Neural cell (in vitro differentiated cells): Measurements from ENCODE around the gene EFTUD2.

ENCODE experiments used
- EZH2 ChIP-seq: fragments of 200-600, 300-800 bp; shearing (Covaris generic), sonication (generic); IDR thresholded peaks from 2 replicates; pipeline ENCODE4 v1.6.1; 2014; ENCODE audit warnings: antibody characterized with exemption, low read length, borderline replicate concordance, mild to moderate bottlenecking; ENCODE audit not compliant: insufficient read depth, poor library complexity, severe bottlenecking
- MXI1 ChIP-seq: fragments of 450-650 bp; conservative IDR thresholded peaks from 2 replicates; pipeline ENCODE4 v1.6.1; 2014; ENCODE audit warnings: antibody characterized with exemption, mild to moderate bottlenecking; ENCODE audit not compliant: poor library complexity, severe bottlenecking
- POLR2AphosphoS5 ChIP-seq: IDR thresholded peaks from 2 replicates; pipeline ENCODE4 v1.6.1; 2012
- RAD21 ChIP-seq: fragments of 450-650 bp; conservative IDR thresholded peaks from 2 replicates; pipeline ENCODE4 v1.6.1; 2014; ENCODE audit warnings: antibody characterized with exemption, mild to moderate bottlenecking, moderate library complexity
- TF ChIP-seq, protein P1 (sequence below): fragments of 450-650 bp; IDR thresholded peaks from 2 replicates; pipeline ENCODE4 v1.5.1; 2014; ENCODE audit warnings: antibody characterized with exemption, mild to moderate bottlenecking, moderate library complexity; ENCODE audit not compliant: poor library complexity, severe bottlenecking
- TF ChIP-seq, protein P2 (sequence below): IDR thresholded peaks from 2 replicates; pipeline ENCODE4 v1.6.1; 2012; ENCODE audit warnings: borderline replicate concordance

GRCh38 chr17:44877121-44877520, 22.1 kb downstream of the EFTUD2 start:
- TF ChIP-seq POLR2AphosphoS5: no peak
- TF ChIP-seq, protein P1, sequence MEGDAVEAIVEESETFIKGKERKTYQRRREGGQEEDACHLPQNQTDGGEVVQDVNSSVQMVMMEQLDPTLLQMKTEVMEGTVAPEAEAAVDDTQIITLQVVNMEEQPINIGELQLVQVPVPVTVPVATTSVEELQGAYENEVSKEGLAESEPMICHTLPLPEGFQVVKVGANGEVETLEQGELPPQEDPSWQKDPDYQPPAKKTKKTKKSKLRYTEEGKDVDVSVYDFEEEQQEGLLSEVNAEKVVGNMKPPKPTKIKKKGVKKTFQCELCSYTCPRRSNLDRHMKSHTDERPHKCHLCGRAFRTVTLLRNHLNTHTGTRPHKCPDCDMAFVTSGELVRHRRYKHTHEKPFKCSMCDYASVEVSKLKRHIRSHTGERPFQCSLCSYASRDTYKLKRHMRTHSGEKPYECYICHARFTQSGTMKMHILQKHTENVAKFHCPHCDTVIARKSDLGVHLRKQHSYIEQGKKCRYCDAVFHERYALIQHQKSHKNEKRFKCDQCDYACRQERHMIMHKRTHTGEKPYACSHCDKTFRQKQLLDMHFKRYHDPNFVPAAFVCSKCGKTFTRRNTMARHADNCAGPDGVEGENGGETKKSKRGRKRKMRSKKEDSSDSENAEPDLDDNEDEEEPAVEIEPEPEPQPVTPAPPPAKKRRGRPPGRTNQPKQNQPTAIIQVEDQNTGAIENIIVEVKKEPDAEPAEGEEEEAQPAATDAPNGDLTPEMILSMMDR: no peak
- no peak for TF ChIP-seq EZH2
- TF ChIP-seq, protein P2, sequence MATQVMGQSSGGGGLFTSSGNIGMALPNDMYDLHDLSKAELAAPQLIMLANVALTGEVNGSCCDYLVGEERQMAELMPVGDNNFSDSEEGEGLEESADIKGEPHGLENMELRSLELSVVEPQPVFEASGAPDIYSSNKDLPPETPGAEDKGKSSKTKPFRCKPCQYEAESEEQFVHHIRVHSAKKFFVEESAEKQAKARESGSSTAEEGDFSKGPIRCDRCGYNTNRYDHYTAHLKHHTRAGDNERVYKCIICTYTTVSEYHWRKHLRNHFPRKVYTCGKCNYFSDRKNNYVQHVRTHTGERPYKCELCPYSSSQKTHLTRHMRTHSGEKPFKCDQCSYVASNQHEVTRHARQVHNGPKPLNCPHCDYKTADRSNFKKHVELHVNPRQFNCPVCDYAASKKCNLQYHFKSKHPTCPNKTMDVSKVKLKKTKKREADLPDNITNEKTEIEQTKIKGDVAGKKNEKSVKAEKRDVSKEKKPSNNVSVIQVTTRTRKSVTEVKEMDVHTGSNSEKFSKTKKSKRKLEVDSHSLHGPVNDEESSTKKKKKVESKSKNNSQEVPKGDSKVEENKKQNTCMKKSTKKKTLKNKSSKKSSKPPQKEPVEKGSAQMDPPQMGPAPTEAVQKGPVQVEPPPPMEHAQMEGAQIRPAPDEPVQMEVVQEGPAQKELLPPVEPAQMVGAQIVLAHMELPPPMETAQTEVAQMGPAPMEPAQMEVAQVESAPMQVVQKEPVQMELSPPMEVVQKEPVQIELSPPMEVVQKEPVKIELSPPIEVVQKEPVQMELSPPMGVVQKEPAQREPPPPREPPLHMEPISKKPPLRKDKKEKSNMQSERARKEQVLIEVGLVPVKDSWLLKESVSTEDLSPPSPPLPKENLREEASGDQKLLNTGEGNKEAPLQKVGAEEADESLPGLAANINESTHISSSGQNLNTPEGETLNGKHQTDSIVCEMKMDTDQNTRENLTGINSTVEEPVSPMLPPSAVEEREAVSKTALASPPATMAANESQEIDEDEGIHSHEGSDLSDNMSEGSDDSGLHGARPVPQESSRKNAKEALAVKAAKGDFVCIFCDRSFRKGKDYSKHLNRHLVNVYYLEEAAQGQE: no peak
- TF ChIP-seq MXI1: no peak
- no peak for TF ChIP-seq RAD21
